ENCODE results near the gene CARHSP1.

CARHSP1 gene

DNA sequence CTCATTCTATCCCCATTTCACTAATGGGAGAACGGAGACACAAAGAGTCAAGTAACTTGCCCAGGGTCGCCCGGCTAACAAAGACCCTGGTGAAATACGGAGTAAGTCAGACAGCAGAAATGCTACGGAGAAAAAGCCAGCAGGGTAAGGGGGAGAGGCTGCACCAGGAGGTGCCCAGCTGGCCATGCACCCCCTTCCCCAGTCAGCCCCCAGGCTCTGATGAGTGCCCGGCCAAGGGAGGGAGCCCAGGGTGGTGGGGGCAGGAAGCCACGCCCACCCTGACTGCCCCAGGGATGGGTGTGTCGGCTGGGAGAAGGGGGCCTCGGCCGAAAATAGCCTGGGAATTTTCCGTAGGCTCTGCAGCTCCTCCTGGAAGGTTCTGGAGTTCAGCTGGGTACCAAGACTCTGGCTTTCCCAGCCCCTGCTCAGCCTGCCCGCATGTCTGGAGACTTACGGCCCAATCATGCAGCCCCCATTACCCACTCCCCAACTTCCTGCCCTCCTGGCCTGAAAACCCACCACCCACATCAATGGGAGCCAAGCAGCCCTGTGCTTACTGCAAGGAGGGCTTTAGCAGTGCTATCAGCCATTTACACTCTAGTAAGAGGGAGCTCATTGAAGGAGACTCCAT, 4.2 kb downstream of the CARHSP1 start:
- Histone ChIP-seq H3K9me2 (ENCODE audit: low read depth, low read length) (no peaks in the 10 kb centered on the region), H4K20me1 (ENCODE audit: insufficient read depth, low read length) (no peaks in the 10 kb centered on the region), H3F3A (ENCODE audit: insufficient read depth, low read length) (no peaks in the 10 kb centered on the region), H3K9ac (ENCODE audit: low read length) (no peak overlapping the region), H3K27ac (ENCODE audit: low read depth, low read length, poor library complexity, severe bottlenecking) (peak overlapping the region; percentile 55), H3K27me3 (ENCODE audit: insufficient read depth, low read length) (no peaks in the 10 kb centered on the region), H3K4me1 (ENCODE audit: insufficient read depth, low read length, severe bottlenecking) (peaks cover 46% of the 10 kb centered on the region), H3K36me3 (ENCODE audit: insufficient read depth, low read length) (peaks cover 13% of the 10 kb centered on the region; the same call in 1 of the 2 replicates), H3K4me3 (ENCODE audit: low read depth, low read length, poor library complexity, severe bottlenecking) (no peak overlapping the region), H3K9me3 (ENCODE audit: low read length) (no peaks in the 10 kb centered on the region), H3K4me2 (ENCODE audit: low read length) (peak overlapping the region; percentile 36; the same call in 1 of the 2 replicates), H2AFZ (ENCODE audit: low read length) (no peak overlapping the region), H3K79me2 (ENCODE audit: insufficient read depth, low read length) (peaks cover 66% of the 10 kb centered on the region)
- TF ChIP-seq EZH2 (IDR thresholded peaks at IDR 0.05; ENCODE audit: borderline replicate concordance, low read length) = no peak
- TF ChIP-seq, protein P1, sequence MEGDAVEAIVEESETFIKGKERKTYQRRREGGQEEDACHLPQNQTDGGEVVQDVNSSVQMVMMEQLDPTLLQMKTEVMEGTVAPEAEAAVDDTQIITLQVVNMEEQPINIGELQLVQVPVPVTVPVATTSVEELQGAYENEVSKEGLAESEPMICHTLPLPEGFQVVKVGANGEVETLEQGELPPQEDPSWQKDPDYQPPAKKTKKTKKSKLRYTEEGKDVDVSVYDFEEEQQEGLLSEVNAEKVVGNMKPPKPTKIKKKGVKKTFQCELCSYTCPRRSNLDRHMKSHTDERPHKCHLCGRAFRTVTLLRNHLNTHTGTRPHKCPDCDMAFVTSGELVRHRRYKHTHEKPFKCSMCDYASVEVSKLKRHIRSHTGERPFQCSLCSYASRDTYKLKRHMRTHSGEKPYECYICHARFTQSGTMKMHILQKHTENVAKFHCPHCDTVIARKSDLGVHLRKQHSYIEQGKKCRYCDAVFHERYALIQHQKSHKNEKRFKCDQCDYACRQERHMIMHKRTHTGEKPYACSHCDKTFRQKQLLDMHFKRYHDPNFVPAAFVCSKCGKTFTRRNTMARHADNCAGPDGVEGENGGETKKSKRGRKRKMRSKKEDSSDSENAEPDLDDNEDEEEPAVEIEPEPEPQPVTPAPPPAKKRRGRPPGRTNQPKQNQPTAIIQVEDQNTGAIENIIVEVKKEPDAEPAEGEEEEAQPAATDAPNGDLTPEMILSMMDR (IDR thresholded peaks at IDR 0.05; ENCODE audit: low read length) = no peak

- Histone ChIP-seq H3F3A (ENCODE audit: insufficient read depth, low read length) (no peaks in the 10 kb centered on the region), H3K36me3 (ENCODE audit: insufficient read depth, low read length) (peaks cover 21% of the 10 kb centered on the region; the same call in 1 of the 2 replicates), H3K4me1 (ENCODE audit: insufficient read depth, low read length, severe bottlenecking) (peaks cover 41% of the 10 kb centered on the region), H3K27ac (ENCODE audit: low read depth, low read length, poor library complexity, severe bottlenecking) (peak overlapping the region; percentile 55), H4K20me1 (ENCODE audit: insufficient read depth, low read length) (no peaks in the 10 kb centered on the region), H3K27me3 (ENCODE audit: insufficient read depth, low read length) (no peaks in the 10 kb centered on the region), H3K4me3 (ENCODE audit: low read depth, low read length, poor library complexity, severe bottlenecking) (no peak overlapping the region), H3K9me2 (ENCODE audit: low read depth, low read length) (no peaks in the 10 kb centered on the region), H2AFZ (ENCODE audit: low read length) (no peak overlapping the region), H3K4me2 (ENCODE audit: low read length) (peak overlapping the region; percentile 36; the same call in 1 of the 2 replicates), H3K79me2 (ENCODE audit: insufficient read depth, low read length) (peaks cover 66% of the 10 kb centered on the region), H3K9ac (ENCODE audit: low read length) (no peak overlapping the region), H3K9me3 (ENCODE audit: low read length) (no peaks in the 10 kb centered on the region)
- TF ChIP-seq, protein P1 (IDR thresholded peaks at IDR 0.05; ENCODE audit: low read length) = no peak
- no peak for TF ChIP-seq EZH2 (IDR thresholded peaks at IDR 0.05; ENCODE audit: borderline replicate concordance, low read length)
Observed at GRCh38 chr16:8863594-8864424, 5.0 kb downstream of the CARHSP1 start.

GRCh38 chr16:8862309-8863130, 6.3 kb downstream of the CARHSP1 start:
- Histone ChIP-seq H3K27ac (ENCODE audit: low read depth, low read length, poor library complexity, severe bottlenecking) (no peak overlapping the region), H4K20me1 (ENCODE audit: insufficient read depth, low read length) (no peaks in the 10 kb centered on the region)

More at GRCh38 chr16:8862309-8863130, 6.3 kb downstream of the CARHSP1 start:
- Histone ChIP-seq H3F3A (ENCODE audit: insufficient read depth, low read length) (no peaks in the 10 kb centered on the region), H3K4me1 (ENCODE audit: insufficient read depth, low read length, severe bottlenecking) (peaks cover 41% of the 10 kb centered on the region), H2AFZ (ENCODE audit: low read length) (no peak overlapping the region), H3K4me3 (ENCODE audit: low read depth, low read length, poor library complexity, severe bottlenecking) (no peak overlapping the region), H3K9me3 (ENCODE audit: low read length) (no peaks in the 10 kb centered on the region), H3K36me3 (ENCODE audit: insufficient read depth, low read length) (peaks cover 31% of the 10 kb centered on the region), H3K4me2 (ENCODE audit: low read length) (no peak overlapping the region), H3K9ac (ENCODE audit: low read length) (no peak overlapping the region), H3K9me2 (ENCODE audit: low read depth, low read length) (no peaks in the 10 kb centered on the region), H3K79me2 (ENCODE audit: insufficient read depth, low read length) (peaks cover 60% of the 10 kb centered on the region), H3K27me3 (ENCODE audit: insufficient read depth, low read length) (no peaks in the 10 kb centered on the region)
- TF ChIP-seq EZH2 (IDR thresholded peaks at IDR 0.05; ENCODE audit: borderline replicate concordance, low read length) = no peak
- TF ChIP-seq, protein P1 (IDR thresholded peaks at IDR 0.05; ENCODE audit: low read length) = no peak

All from OCI-LY1 (cell line).